IPS DF 4.7 (cell line): ENCODE data around the gene MAPK1IP1L.

Experiments used
- DNase-seq: peaks from one replicate; pipeline ENCODE4 v3.0.0-alpha.2; 2013; ENCODE audit warnings: low spot score; ENCODE audit errors: extremely low read depth

The MAPK1IP1L gene

DNA sequence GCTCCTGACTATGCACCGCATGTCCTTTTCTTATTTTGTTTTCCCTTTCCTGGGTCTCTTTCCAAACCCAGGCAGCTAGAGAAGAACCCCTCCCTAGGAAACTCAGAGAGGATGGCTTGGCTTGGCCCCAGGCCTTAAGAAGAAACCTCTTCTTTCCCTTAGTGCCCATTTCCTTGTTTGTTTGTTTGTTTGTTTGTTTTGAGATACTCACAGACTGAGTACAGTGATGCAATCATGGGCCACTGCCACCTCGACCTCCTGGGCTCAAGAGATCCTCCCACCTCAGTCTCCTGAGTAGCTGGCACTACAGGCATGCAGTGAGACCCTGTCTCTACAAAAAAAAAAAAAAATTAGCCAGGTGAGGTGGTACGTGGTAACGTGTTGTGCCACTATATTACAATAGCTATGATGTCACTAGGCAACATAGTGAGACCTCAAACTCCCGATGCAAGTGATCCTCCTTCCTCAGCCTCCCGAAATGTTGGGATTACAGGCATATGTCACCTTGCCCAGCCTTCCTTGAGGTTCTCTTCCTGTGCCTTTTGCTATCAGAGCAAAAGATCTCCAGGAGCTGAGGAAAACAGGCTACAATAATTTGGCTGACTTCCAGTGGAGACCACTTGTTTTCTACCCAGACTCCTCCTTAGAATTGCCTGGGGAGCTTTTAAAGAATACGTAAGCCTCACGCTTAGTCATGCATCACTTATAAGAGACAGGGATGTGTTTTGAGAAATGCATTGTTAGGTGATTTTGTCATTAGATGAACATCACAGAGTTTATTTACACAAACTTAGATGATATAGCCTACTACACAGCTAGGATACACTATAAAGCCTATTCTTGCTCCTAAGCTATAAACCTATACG, 43.1 kb downstream of the MAPK1IP1L start:
- no peak for DNase-seq

DNA sequence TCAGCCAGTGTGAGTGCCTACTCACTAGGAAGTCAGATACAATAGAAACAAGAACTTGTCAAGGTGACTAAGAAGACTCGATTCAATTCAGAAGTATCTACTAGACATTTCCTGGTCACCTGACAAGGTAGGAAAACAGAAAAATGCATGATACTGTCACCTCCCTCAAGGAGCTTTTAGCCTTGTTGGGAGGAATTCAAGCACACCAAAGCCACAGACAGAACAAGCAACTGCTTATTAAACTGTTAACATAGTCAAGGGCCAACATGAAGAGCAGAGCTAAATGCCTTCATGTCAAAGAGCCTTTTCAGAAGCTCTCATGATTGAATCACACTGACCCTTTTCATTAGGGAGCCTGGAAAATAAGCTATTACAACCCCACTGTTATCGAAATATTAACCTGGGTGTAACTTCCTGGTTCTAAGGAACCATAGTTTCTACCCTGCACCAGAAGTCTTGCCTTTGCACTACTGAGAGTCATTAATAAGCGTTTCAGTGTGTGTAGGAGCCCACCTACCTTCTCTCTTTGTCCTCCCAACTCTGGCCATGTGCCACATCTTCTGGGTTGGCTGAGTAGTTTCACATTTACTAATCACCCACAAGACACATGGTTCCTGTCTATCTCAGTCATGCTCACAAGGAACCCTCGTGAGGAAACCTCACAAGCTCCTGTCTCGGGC, 46.6 kb downstream of the MAPK1IP1L start:
- DNase-seq: no peak

DNA sequence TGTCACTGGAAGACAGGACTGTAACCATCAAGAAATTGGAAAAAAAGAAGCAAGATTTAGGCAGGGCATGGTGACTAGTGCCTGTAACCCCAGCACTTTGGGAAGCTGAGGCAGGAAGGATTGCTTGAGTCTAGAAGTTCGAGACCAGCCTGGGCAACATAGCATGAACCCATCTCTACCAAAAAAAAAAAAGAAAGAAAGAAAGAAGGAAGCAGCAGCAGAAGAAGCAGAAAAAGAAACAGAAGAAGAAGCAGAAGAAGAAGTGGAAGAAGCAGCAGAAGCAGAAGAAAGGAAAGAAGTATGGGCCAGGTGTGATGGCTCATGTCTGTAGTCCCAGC, 47.1 kb downstream of the MAPK1IP1L start:
- DNase-seq: no peak

DNA sequence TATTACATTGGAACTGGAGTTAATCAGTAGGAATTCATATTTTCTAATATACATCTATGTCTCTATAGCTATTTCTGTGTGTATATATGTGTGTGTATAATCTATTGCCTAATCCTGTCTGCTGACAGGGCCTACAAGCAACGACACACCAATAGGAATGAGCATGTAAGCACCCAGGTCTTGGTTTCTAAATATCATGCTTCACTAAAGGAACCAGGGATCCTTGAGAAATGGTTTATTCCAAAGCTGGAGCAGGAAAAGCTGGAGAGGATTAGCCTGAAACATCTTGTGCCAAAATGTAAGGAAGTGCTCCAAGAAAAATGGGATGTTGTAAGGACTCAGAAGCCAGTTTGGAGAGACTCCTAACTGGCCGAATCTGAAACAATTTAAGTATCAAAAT, 48.3 kb downstream of the MAPK1IP1L start:
- DNase-seq: no peak

DNA sequence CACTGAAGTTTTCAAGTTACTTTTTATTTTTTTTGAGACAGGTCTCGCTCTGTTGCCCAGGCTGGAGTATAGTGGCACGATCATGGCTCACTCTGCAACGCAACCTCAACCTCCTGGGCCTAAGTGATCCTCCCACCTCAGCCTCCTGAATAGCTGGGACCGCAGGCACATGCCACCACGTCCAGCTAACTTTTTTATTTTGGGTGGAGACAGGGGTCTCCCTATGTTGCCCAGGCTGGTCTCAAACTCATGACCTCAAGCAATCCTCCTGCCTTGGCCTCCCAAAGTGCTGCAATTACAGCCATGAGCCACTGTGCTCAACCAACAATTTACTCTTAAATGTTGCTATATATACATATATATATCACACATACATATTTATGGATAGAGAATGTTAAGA, 50.3 kb downstream of the MAPK1IP1L start:
- no peak for DNase-seq

DNA sequence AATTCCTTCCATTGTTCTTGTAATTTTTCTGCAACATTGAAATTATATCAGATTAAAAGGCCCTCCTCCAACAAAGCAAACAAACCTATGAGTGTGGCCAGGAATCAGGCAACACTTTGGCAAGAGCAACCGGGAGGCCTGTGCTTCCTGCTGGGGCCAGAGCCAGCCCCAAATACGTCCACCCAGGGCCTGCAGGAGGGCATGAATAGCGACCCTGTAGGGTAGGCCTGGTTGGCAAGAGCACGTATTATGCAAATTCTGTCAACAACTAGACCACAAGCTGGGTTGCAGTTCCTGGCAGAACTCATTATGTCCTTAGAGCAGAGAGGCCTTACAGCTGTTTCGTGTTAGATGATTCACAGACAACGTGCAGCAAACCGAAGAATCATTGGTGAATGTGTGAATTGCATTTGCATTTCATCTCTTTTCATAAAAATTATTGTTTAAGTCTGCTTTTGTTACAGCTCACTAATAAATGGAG, 50.7 kb downstream of the MAPK1IP1L start:
- DNase-seq: no peak

DNA sequence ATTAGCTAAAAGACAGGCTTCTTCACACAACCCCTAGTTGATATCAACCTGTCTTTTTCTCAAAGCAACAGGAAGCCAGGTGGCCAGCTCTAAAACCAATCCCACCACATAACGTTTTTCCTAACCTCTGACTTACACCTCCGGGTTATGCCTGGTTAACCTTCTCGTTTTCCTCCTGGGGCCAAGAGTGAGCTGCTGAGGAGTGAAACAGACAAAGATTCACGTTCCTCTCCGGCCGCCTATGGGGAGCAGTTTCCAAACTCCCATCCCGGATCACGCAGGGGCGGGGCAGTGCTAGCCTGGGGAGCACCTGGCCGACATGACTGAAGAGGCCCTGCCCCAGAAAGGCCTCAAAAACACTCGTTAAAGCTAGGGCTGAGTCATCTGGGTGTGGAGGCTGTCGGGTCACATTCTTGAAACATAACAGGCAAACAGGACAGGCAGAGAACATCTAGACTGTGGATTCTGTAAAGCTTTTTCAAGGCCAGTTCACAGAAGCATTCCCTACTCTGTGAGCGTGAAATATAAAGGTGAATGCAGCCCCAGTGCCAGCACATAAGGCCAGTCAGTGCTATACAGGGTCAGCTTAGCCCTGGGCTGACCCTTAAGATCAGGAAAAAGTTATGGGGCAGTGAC, 51.7 kb downstream of the MAPK1IP1L start:
- DNase-seq: no peak

DNA sequence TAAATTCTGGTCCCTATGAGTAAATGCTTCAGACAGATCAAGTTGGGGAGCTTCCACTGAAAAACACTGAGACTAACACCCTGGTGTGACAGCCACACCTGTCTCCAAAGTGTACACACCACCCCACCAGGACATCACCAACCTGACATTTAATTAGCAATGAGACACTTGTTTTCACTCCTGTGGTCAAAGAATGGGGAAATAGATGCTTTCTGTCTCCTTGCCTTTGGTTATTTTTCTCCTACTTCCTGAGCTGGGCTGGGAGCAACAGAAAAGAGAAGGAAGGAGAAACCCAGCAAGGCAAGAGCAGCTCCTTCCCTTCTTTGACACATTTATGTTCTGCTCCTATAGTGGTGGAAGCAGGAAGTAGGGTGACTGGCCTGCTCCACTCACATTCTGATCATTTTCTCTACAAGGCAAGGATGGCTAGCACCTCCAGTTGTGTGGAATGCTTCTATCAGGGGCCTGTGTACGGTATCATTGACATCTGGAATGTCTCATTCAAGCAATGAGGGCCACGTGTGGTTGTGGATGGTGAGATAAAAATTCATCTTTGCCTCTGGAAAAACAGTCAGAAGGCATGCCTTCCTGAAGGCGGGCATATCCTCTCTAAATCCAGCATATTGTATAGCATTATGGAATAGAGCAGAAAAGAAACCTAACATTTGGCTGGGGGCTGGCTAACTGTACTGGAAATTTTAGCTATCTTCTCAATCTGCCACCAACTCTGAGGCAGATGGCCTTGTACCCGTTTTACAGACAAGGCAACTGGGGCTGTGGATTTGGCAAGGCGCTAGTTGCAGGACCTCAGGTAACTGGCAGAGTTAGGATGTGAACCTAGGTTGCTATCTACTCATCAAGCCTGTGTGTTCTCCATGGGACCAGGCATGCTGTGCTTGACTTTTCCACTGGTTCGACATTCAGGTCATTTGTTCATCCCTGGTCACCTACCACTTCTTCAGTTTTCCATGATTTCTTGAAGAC, 52.8 kb downstream of the MAPK1IP1L start:
- DNase-seq: no peak

DNA sequence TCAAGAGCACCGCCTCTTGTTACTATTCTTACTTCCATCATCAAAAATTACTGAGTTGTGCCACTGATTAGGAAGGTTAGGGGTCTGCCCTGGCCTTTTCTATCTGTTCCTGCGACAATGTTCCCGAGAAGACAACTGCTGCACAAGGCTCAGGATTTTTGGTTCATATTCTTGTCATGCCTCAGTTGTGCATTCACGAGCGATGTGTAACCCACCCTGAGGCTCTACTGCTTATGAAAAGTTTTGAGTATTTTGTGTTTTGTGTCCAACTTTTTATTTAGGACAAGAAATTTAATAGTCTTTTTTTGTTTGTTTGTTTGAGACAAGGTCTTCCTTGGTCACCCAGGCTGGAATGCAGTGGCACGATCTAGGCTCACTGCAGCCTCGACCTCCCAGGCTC, 54.5 kb downstream of the MAPK1IP1L start:
- DNase-seq: no peak

DNA sequence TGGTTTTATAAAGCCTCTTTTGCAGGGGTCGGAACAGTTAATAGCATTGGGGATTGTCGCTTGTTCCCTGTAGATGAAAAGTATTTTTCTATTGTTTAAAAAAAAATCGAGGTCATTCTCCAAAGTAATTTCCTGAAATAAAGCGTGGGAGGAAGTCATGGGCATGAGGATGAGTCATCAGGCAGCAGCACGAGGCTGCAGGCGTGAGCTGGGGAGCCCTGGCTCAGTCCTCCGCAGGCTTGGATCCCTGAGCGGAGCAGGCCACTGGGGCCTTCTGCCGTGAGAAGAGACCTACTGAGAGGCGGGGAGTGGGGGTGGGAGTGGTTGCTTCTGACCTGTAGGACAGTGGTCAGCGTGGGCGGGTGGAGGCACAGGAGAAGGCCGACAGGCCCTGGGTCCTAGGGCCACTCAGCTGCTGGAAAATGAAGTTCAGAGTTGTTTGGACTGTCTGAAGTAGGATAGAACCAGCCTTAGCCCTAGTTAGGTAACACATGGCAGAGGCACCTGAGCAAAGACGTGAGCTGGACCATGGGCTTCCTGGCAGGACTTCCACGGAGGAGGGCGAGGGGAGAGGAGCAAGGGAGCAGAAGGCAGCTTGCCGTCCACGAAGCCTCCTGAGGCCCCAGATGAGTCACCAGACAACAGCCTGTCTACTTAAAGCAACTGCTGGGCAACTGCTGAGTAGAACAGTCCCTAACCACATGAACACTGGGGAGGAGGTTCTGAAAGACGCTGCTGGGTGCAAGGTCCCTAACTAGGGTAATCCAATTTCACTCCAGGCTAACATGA, 56.5 kb downstream of the MAPK1IP1L start:
- DNase-seq: no peak

DNA sequence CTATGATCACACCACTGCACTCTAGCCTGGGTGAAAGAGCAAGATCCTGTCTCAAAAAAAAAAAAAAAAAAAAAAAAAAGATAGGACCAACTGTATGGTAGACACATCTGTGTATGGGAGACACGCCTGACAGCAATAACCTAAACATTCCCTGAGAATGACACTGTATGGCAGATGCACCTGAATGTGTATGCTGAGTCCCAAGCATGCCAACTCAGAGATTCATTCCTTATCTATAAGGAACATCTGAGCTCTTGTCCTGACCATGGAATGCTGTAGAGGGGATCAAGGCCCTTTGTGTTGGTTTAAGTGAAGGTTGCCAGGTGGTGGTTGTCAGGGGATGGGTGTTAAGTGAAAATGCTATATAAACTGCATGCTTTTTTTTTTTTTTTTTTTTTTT, 58.4 kb downstream of the MAPK1IP1L start:
- DNase-seq: no peak

DNA sequence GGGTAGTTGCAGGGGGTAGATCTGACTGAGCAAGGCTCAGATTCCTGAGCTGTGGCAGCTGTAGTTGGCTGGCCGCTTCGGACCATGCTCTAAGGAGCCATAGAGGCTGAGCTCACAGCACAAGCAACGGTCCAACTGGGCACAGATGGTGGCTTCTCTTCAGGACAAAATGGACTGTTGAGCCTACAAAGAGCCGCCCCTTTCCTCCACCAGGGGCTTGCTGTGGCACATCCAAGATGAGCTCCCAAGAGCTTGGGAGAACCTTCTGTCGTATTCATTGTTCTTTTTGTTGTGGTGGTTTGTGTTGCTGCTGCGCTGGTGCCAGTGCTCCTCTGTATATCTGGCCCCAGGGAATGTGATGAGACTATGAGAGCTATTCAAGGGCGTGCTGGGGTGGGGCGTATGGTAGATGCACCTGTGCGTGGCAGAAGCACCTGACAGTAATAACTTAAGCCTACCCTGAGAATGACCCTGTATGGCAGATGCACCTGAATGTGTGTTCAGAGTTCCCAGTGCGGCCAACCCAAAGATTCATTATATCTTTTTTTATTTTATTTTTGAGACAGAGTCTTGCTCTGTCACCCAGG, 59.8 kb downstream of the MAPK1IP1L start:
- DNase-seq: no peak

DNA sequence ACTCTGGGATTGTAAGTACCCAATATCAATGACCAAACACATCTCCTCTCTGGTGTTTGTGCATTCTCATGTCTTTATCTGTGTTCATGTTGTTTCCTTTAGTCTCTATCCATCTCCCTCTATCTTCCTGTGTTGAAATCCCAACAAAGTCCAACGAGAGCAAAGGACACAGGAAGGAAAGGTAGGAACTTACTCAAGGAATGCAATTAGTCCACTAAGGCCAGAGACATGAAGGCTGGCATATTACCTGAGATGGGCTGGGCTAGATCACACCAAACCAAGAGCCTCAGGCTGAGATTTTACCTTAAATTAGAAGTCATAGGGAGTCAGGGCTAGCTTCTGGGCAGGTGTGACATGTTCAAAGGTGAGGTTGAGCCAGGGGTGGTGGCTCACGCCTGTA, 63.3 kb downstream of the MAPK1IP1L start:
- DNase-seq: no peak

DNA sequence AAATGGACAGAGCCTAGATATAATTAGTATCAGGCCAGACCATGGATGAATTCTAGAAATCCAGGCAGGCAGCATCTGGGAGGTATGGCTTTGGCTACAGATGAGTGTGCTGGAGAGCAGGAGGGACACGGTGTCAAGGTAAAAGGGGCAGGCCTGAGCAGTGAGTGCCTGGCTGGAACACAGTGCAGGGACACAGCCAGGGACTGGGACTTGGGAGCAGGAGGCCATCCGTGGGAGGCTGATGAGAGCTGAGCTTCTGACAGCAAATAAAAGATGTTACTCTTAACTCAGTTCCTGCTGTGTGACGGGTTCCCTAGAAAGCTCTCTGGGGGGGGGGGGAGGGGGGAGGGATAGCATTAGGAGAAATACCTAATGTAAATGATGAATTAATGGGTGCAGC, 64.0 kb downstream of the MAPK1IP1L start:
- no peak for DNase-seq

DNA sequence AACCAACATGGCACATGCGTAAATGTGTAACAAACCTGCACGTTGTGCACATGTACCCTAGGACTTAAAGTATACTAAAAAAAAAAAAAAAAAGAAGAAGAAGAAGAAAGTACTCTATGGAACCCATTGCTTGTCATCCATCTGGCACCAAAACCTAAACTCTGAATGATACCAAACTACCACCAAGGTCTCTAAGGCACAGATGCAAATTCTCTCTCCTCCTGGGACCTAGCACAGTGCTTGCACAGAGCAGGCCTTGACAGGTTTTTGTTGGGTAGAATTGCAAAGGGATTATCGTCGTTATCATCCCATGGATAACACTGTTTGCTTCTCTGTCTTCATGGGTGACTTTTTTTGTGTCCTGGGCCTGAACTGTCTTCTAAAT, 64.4 kb downstream of the MAPK1IP1L start:
- no peak for DNase-seq

DNA sequence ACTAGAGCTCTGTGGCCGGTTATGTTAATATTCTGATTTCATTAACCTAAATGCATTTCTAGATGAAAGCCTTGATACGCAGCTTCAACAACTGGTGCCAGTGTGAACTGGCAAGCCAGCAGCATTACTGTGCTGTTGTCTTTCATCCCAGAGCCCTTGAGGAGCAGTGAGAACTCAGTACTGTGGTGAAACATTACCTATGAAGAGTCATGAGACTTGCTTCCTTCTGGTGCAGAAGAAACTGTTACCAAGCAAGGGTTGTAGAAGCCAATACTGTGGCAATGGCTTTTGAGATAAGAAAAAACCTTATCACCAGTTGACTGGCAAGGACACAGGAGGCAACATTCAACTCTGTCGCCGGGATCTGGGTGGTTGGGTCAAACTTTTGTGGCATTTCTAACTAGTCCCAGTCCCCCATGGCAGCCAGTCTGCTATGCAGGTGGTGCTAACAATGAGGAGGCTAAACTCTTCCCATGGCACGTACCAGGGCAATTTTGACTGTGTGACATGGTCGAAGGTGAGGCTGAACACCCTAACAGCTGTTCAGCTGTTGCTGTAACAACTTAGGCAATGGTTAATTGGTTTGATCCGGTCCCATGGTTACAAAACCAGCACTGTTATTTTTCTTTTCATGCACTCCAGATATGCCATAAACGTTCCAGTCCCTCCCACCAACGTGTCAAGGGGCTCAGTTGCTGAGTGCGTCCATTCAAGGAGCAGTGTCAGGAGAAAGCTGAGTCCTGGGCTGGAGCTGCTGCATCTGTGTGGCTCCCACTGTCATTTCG, 65.0 kb downstream of the MAPK1IP1L start:
- DNase-seq: no peak

DNA sequence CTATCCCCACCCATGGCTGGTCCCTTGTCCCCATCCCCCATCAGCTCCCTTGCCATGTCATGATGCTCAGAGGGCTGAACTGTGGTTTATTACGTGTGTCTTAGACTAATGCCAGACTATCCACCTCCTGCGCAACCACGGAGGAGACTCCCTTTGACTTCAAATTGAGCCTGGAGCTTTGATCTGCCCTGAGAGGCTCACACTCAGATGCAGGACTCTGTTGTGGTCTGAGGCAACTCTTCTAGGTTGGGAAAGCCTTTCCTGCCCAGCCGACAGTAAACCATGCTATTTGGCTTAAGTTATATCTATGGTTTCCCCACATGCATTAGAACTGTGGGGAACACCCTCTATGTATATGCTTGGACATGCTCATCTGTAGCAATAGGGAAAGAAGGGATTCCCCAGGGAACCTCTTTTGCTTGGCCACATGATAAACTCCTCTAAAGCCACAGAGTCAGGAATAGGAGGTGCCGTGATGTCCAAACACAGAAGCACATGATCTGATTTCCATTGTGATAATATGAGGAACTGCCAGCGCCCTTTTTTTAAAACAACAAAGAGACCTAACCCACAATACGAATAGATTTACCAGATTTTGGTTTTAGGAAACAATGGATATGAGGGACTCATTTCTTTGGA, 66.5 kb downstream of the MAPK1IP1L start:
- DNase-seq: no peak

DNA sequence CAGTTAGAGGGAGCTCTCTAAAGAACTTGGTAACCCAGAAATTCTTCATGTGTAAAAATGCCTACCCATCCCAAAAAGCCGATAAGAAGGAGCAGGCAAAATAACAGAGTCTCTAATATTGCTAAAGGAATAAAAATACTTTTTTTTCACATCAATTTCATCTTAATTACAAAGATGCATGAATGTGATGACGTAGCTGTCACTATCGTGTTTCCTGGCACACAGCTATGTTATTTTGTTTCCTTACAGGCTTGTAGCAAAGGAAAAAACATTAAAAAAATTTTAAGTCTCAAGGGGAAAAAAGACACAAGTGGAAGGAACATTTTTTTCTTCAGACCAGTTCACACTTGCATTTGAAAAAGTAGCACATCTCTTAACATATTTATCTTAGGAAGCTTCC, 67.3 kb downstream of the MAPK1IP1L start:
- no peak for DNase-seq
